RWPE2 (cell line): ENCODE results near the gene MAP2K3.

Source experiments
- ATAC-seq: fragments of 200-7000 bp; cut with Tn5 transposase; 3 replicates; pipeline ENCODE4 v1.9.1; 2021; ENCODE audit warnings: low read depth
- DNase-seq: peaks from one replicate; pipeline ENCODE4 v3.0.0-alpha.2; 2020; ENCODE audit warnings: low spot score
- H3K27ac ChIP-seq: fragments of 450-650 bp; 2 replicates; pipeline ENCODE4 v1.5.1; 2017; ENCODE audit warnings: mild to moderate bottlenecking; ENCODE audit not compliant: poor library complexity, severe bottlenecking
- H3K27me3 ChIP-seq: fragments of 250-450 bp; sonication (Bioruptor Pico); 2 replicates; pipeline ENCODE4 v1.5.1; 2021; ENCODE audit warnings: mild to moderate bottlenecking, moderate library complexity; ENCODE audit not compliant: insufficient read depth, poor library complexity, severe bottlenecking
- H3K36me3 ChIP-seq: fragments of 250-450 bp; sonication (Bioruptor Pico); 2 replicates; pipeline ENCODE4 v1.5.1; 2020; ENCODE audit warnings: low read depth, mild to moderate bottlenecking, moderate library complexity
- H3K4me1 ChIP-seq: fragments of 250-450 bp; sonication (Bioruptor Pico); 2 replicates; pipeline ENCODE4 v1.5.1; 2021; ENCODE audit warnings: mild to moderate bottlenecking, moderate library complexity; ENCODE audit not compliant: insufficient read depth, poor library complexity, severe bottlenecking
- H3K4me3 ChIP-seq: fragments of 250-450 bp; sonication (Bioruptor Pico); 2 replicates; pipeline ENCODE4 v1.5.1; 2021; ENCODE audit warnings: mild to moderate bottlenecking, moderate library complexity; ENCODE audit not compliant: severe bottlenecking
- H3K9me3 ChIP-seq: fragments of 250-450 bp; sonication (Bioruptor Pico); 2 replicates; pipeline ENCODE4 v1.5.1; 2021; ENCODE audit warnings: mild to moderate bottlenecking, moderate library complexity; ENCODE audit not compliant: severe bottlenecking
- TF ChIP-seq, protein P1 (sequence below): fragments of 450-650 bp; IDR thresholded peaks from one replicate; pipeline ENCODE4 v1.5.1; 2017; ENCODE audit warnings: mild to moderate bottlenecking, moderate library complexity; ENCODE audit not compliant: poor library complexity, severe bottlenecking

Gene MAP2K3

DNA sequence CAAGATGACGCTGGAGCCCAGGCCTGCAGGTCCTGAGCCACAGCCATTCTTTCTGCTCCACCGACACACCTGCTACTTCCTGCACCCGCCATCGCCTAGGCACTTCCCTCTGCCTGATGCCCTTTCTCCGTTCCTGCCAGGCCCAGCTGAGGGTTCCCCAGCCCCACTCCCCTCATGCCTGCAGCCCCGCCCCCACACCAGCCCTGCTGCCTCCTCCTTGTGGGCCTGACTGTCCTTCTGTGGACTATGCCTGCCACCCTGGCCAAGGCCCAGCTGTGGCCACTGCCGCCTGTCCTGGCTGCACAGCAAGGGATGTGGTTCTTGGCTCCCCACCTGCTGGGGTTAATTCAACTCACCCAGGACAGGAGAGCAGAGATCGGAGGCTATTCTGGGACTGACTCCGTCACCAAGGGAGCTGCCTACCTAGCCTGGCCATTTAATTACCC lies 38.8 kb upstream of the MAP2K3 start:
- ATAC-seq (no peak), DNase-seq (no peak)
- Histone ChIP-seq H3K36me3 (no peaks in the 10 kb centered on the region), H3K9me3 (no peaks in the 10 kb centered on the region), H3K4me3 (no peak overlapping the region), H3K27me3 (no peaks in the 10 kb centered on the region), H3K27ac (no peak overlapping the region), H3K4me1 (no peaks in the 10 kb centered on the region)
- TF ChIP-seq, protein P1, sequence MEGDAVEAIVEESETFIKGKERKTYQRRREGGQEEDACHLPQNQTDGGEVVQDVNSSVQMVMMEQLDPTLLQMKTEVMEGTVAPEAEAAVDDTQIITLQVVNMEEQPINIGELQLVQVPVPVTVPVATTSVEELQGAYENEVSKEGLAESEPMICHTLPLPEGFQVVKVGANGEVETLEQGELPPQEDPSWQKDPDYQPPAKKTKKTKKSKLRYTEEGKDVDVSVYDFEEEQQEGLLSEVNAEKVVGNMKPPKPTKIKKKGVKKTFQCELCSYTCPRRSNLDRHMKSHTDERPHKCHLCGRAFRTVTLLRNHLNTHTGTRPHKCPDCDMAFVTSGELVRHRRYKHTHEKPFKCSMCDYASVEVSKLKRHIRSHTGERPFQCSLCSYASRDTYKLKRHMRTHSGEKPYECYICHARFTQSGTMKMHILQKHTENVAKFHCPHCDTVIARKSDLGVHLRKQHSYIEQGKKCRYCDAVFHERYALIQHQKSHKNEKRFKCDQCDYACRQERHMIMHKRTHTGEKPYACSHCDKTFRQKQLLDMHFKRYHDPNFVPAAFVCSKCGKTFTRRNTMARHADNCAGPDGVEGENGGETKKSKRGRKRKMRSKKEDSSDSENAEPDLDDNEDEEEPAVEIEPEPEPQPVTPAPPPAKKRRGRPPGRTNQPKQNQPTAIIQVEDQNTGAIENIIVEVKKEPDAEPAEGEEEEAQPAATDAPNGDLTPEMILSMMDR = no peak

DNA sequence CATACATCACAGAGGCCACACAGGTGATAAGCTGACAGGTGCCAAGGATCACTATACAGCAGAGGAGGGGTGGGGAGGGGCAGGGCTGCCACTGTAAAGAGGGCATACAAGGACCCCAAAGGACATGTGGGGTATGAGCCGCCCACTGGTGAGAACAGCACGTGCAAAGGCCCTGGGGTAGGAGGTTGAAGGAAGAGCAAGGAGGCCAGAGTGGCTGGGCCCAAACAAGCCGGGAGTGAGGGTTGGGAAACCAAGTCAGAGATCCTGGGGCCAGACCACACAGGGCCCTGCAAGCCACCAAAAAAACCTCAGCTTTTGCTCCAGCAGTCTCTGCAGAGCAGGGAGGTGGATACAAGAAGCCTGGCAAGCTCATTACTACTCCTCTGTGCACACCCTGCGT lies 37.8 kb upstream of the MAP2K3 start:
- H3K4me1 ChIP-seq = no peaks in the 10 kb centered on the region
- no peak for ATAC-seq
- DNase-seq = no peak
- H3K4me3 ChIP-seq = no peak overlapping the region
- no peak overlapping the region for H3K27ac ChIP-seq
- H3K9me3 ChIP-seq = no peaks in the 10 kb centered on the region
- TF ChIP-seq, protein P1 = no peak
- H3K27me3 ChIP-seq = no peaks in the 10 kb centered on the region
- no peaks in the 10 kb centered on the region for H3K36me3 ChIP-seq

DNA sequence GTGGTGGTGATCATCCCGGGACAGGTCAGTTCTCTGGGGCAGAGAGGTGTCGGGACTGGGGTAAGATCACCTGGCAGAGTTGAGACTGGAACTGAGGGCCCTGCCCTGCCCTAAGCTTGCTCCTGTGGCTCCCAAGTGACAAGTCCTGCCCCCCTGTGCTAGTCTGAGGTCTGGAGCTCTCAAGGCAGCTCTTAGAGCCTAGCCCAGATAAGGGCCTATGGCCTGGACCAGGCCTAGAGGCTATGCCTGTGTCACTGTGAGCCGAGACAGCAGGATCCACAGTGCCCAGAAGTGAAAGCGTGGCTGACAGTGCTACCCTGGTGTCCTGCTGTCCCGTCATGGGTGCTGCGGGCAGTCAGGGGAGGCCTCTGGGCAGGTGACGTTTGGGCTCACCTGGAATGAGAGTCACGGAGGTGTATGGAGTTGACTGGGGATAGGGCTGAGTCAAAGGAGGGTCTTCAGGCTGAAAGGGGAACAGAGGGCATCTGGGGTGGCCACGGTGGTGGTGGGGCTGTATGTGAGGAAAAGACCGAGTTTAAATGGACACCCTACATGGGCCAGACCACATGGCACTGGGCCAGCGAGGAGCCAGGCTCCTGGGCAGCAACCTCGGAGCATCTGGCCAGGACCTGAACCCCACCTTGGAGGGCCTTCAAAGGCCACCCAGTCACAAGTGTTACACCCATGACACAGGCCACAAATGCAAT lies 36.8 kb upstream of the MAP2K3 start:
- Histone ChIP-seq H3K4me1 (no peaks in the 10 kb centered on the region), H3K36me3 (no peaks in the 10 kb centered on the region), H3K27me3 (no peaks in the 10 kb centered on the region), H3K4me3 (no peak overlapping the region), H3K27ac (no peak overlapping the region), H3K9me3 (no peaks in the 10 kb centered on the region)
- DNase-seq (no peak), ATAC-seq (no peak)
- TF ChIP-seq, protein P1 = no peak

DNA sequence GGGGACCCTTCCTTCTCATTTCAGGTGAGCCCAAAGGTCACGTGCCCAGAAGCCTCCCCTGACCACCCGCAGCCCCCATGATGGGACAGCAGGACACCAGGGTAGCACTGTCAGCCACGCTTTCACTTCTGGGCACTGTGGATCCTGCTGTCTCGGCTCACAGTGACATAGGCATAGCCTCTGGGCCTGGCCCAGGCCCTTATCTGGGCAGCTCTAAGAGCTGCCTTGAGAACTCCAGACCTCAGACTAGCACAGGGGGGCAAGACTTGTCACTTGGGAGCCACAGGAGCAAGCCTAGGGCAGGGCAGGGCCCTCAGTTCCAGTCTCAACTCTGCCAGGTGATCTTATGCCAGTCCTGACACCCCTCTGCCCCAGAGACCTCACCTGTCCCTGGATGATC lies 36.0 kb upstream of the MAP2K3 start:
- ATAC-seq (no peak), DNase-seq (no peak)
- no peak overlapping the region for H3K27ac ChIP-seq
- H3K4me1 ChIP-seq = peaks cover under 1% of the 10 kb centered on the region
- TF ChIP-seq, protein P1 = no peak
- H3K27me3 ChIP-seq = no peaks in the 10 kb centered on the region
- H3K4me3 ChIP-seq = no peak overlapping the region
- no peaks in the 10 kb centered on the region for H3K9me3 ChIP-seq
- no peaks in the 10 kb centered on the region for H3K36me3 ChIP-seq

DNA sequence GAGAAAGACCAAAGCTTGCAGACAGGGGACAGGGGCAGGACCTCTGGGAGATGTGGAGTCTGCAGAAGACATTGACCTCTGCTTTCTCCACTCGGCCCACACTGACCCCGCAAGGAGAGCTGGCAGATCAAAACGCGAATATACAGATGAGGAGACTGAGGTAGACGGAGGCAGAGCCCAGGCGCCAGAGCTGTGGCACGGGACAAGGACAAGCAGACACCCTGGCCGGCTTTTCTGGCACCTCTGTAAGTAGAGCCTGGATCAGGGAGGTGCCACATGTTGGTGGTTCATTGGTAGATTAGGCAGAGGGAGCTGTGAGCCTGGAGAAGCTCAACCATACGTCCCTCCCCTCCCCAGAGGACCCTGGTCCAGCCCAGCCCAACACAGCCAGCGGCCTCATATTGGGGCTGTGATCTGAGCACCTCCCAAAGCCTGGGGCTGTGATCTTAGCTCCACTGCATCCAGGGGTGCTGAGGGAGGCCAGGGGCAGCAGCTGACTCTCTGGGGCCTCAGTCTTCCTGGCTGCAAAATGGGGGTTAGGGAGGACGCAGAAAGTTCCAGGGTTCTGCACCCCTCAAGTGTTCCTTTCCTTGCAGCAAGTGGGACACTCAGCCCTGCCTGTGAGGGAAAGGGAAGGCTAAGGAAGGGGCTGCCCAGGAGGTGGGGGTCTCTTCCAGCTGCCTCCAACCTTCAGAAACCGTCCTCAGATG lies 35.3 kb upstream of the MAP2K3 start:
- no peaks in the 10 kb centered on the region for H3K36me3 ChIP-seq
- no peak for DNase-seq
- H3K4me1 ChIP-seq = peaks cover 8% of the 10 kb centered on the region
- H3K4me3 ChIP-seq = no peak overlapping the region
- no peak for ATAC-seq
- no peaks in the 10 kb centered on the region for H3K9me3 ChIP-seq
- no peak overlapping the region for H3K27ac ChIP-seq
- no peaks in the 10 kb centered on the region for H3K27me3 ChIP-seq
- TF ChIP-seq, protein P1 = no peak
